T-helper 17 cell (primary cell): Measurements from ENCODE around the gene CES3. TPM values are rescaled to one million over a fixed set of nuclear protein-coding genes. Genes with fewer than 3 reads are reported as not detected.

Experiments
- ATAC-seq: fragments of 150-1000 bp; cut with Tn5 transposase; 2 replicates; pipeline ENCODE4 v1.10.0; 2021; ENCODE audit warnings: mild to moderate bottlenecking, moderate library complexity
- DNase-seq, 3 donors: peaks; one replicate each; pipeline versions ENCODE4 v3.0.0 to v3.0.0-alpha.2; 2020 to 2021
- H3K9me3 ChIP-seq: one replicate; pipeline ENCODE4 v1.7.0; 2013; ENCODE audit warnings: low read length, mild to moderate bottlenecking; ENCODE audit not compliant: control insufficient read depth, poor library complexity, severe bottlenecking
- H3K27ac Mint-ChIP-seq: one replicate; pipeline ENCODE4 v1.8.0; 2022; ENCODE audit warnings: mild to moderate bottlenecking, moderate library complexity, mixed read lengths
- H3K27me3 Mint-ChIP-seq: one replicate; pipeline ENCODE4 v1.8.0; 2022; ENCODE audit warnings: mixed read lengths
- H3K36me3 Mint-ChIP-seq: one replicate; pipeline ENCODE4 v1.8.0; 2022; ENCODE audit warnings: low read depth, mixed read lengths
- H3K4me1 Mint-ChIP-seq: one replicate; pipeline ENCODE4 v1.8.0; 2022; ENCODE audit warnings: mild to moderate bottlenecking, mixed read lengths
- H3K4me3 Mint-ChIP-seq: one replicate; pipeline ENCODE4 v1.8.0; 2022; ENCODE audit warnings: mild to moderate bottlenecking, moderate library complexity, mixed read lengths
- total RNA-seq, 4 donors: library from RNA in 2 of 4; stranded (reverse) in 2 of 4; gene quantifications; one replicate each; pipeline ENCODE4 v1.2.3 and lab custom pipeline; 2022 to 2026

Gene CES3
- total RNA-seq, 2 donors from 2014 or later: 0.63 to 1.3 TPM

GRCh38 chr16:66920924-66921680, 40.0 kb upstream of the CES3 start:
- Mint-ChIP-seq H3K36me3 (peaks cover 3% of the 10 kb centered on the region), H3K4me1 (peaks cover 8% of the 10 kb centered on the region), H3K27me3 (peaks cover 44% of the 10 kb centered on the region), H3K27ac (no peak overlapping the region), H3K4me3 (no peak overlapping the region)
- no peak for DNase-seq
- no peak for ATAC-seq
- H3K9me3 ChIP-seq: no peaks in the 10 kb centered on the region

GRCh38 chr16:66921729-66922450, 39.2 kb upstream of the CES3 start:
- no peaks in the 10 kb centered on the region for H3K9me3 ChIP-seq
- Mint-ChIP-seq H3K27me3 (peaks cover 46% of the 10 kb centered on the region), H3K36me3 (peaks cover 3% of the 10 kb centered on the region), H3K27ac (no peak overlapping the region), H3K4me3 (no peak overlapping the region), H3K4me1 (peaks cover 8% of the 10 kb centered on the region)
- DNase-seq (no peak), ATAC-seq (no peak)

- DNase-seq (no peak), ATAC-seq (no peak)
- H3K9me3 ChIP-seq: no peaks in the 10 kb centered on the region
- no peak overlapping the region for H3K4me3 Mint-ChIP-seq
- H3K27ac Mint-ChIP-seq: no peak overlapping the region
- H3K36me3 Mint-ChIP-seq: peaks cover 3% of the 10 kb centered on the region
- peaks cover 8% of the 10 kb centered on the region for H3K4me1 Mint-ChIP-seq
- peaks cover 43% of the 10 kb centered on the region for H3K27me3 Mint-ChIP-seq
These were observed 37.8 kb upstream of the CES3 start for GRCh38 chr16:66923247-66923731.

GRCh38 chr16:66923866-66924265, 37.2 kb upstream of the CES3 start:
- ATAC-seq: no peak
- DNase-seq: no peak
- Mint-ChIP-seq H3K4me1 (peaks cover 8% of the 10 kb centered on the region), H3K27ac (no peak overlapping the region), H3K4me3 (peak overlapping the region; percentile 21), H3K36me3 (peaks cover 3% of the 10 kb centered on the region), H3K27me3 (peaks cover 39% of the 10 kb centered on the region)
- H3K9me3 ChIP-seq: no peaks in the 10 kb centered on the region

GRCh38 chr16:66924527-66925321, 36.3 kb upstream of the CES3 start:
- H3K4me3 Mint-ChIP-seq: peak overlapping the region; percentile 79
- peaks cover 8% of the 10 kb centered on the region for H3K4me1 Mint-ChIP-seq
- peaks cover 39% of the 10 kb centered on the region for H3K27me3 Mint-ChIP-seq
- peak; percentile 78 for ATAC-seq
- H3K9me3 ChIP-seq: no peaks in the 10 kb centered on the region
- peaks cover 3% of the 10 kb centered on the region for H3K36me3 Mint-ChIP-seq
- peak; percentile 26 to 40 (median 32) for DNase-seq
- H3K27ac Mint-ChIP-seq: no peak overlapping the region

- Mint-ChIP-seq H3K36me3 (peaks cover 3% of the 10 kb centered on the region), H3K4me3 (peak within 1 kb of the TSS; percentile 79), H3K27ac (no peak within 1 kb of the TSS), H3K27me3 (peaks cover 39% of the 10 kb centered on the region), H3K4me1 (peaks cover 8% of the 10 kb centered on the region)
- H3K9me3 ChIP-seq: no peaks in the 10 kb centered on the region
- DNase-seq: no peak
- ATAC-seq: no peak
These were observed 35.7 kb upstream of the CES3 start, which contains the start of gene RRAD for GRCh38 chr16:66925322-66925840. RRAD (minus strand) TSS chr16:66925535; CDS start chr16:66925179, 356 bp downstream.

- peak overlapping the region; percentile 79 for H3K4me3 Mint-ChIP-seq
- H3K9me3 ChIP-seq: no peaks in the 10 kb centered on the region
- peaks cover 3% of the 10 kb centered on the region for H3K36me3 Mint-ChIP-seq
- H3K27me3 Mint-ChIP-seq: peaks cover 35% of the 10 kb centered on the region
- no peak overlapping the region for H3K27ac Mint-ChIP-seq
- peaks cover 8% of the 10 kb centered on the region for H3K4me1 Mint-ChIP-seq
- ATAC-seq: no peak
- DNase-seq: no peak
These were observed 34.7 kb upstream of the CES3 start for GRCh38 chr16:66926171-66926947.

GRCh38 chr16:66926961-66927436, 34.1 kb upstream of the CES3 start:
- ATAC-seq: no peak
- Mint-ChIP-seq H3K27me3 (peaks cover 28% of the 10 kb centered on the region), H3K36me3 (peaks cover 2% of the 10 kb centered on the region), H3K27ac (no peak overlapping the region), H3K4me1 (peaks cover 11% of the 10 kb centered on the region), H3K4me3 (no peak overlapping the region)
- no peaks in the 10 kb centered on the region for H3K9me3 ChIP-seq
- no peak for DNase-seq

GRCh38 chr16:66927918-66928649, 33.0 kb upstream of the CES3 start:
- peaks cover 21% of the 10 kb centered on the region for H3K4me1 Mint-ChIP-seq
- no peak for DNase-seq
- no peaks in the 10 kb centered on the region for H3K9me3 ChIP-seq
- H3K27ac Mint-ChIP-seq: peak overlapping the region; percentile 6
- peaks cover 23% of the 10 kb centered on the region for H3K27me3 Mint-ChIP-seq
- H3K36me3 Mint-ChIP-seq: peaks cover 2% of the 10 kb centered on the region
- ATAC-seq: no peak
- no peak overlapping the region for H3K4me3 Mint-ChIP-seq

GRCh38 chr16:66928702-66929388, 32.2 kb upstream of the CES3 start:
- ATAC-seq (peak; percentile 45), DNase-seq (no peak)
- Mint-ChIP-seq H3K27ac (no peak overlapping the region), H3K4me1 (peaks cover 26% of the 10 kb centered on the region), H3K36me3 (peaks cover 3% of the 10 kb centered on the region), H3K4me3 (no peak overlapping the region), H3K27me3 (peaks cover 15% of the 10 kb centered on the region)
- H3K9me3 ChIP-seq: no peaks in the 10 kb centered on the region

- H3K36me3 Mint-ChIP-seq: peaks cover 7% of the 10 kb centered on the region
- ATAC-seq: no peak
These were observed 30.9 kb upstream of the CES3 start for GRCh38 chr16:66930189-66930588.

More at GRCh38 chr16:66930189-66930588, 30.9 kb upstream of the CES3 start:
- Mint-ChIP-seq H3K27me3 (peaks cover 10% of the 10 kb centered on the region), H3K27ac (peak overlapping the region; percentile 39), H3K4me1 (peaks cover 29% of the 10 kb centered on the region), H3K4me3 (no peak overlapping the region)
- no peaks in the 10 kb centered on the region for H3K9me3 ChIP-seq
- no peak for DNase-seq
